A673 (cell line): ENCODE data around the gene TMEM62. TPM values are rescaled to one million over a fixed set of nuclear protein-coding genes. Genes with fewer than 3 reads are reported as not detected.

Experiments used
- BruUV-seq: library from RNA; stranded (reverse); fragments of 400-500 nt; replicated peaks from 2 replicates; lab custom pipeline; 2021; lab: Mats Ljungman, UMichigan
- CTCF ChIA-PET: fragments of 300-600 bp; sonication (Branson Sonifier 250); formaldehyde crosslinking; loops from one replicate; lab custom pipeline; 2022; ENCODE audit warnings: antibody characterized with exemption; lab: Charles Lee
- POLR2A ChIA-PET: fragments of 300-600 bp; sonication (Branson Sonifier 250); formaldehyde crosslinking; loops from one replicate; lab custom pipeline; 2022; ENCODE audit warnings: antibody characterized with exemption; ENCODE audit not compliant: low non-redundant PET; lab: Charles Lee
- DNase-seq: peaks from one replicate; pipeline ENCODE4 v3.0.0-alpha.2; 2015; ENCODE audit warnings: low spot score
- H3K27ac ChIP-seq: fragments of 200-600 bp; sonication (generic); 2 replicates; pipeline ENCODE4 v1.5.1; 2016; ENCODE audit warnings: mixed run types, low read depth, mild to moderate bottlenecking, mixed read lengths, antibody characterized with exemption, low read length; ENCODE audit not compliant: poor library complexity, severe bottlenecking
- H3K27me3 ChIP-seq: fragments of 200-600 bp; sonication (generic); replicated peaks from 2 replicates; pipeline ENCODE4 v1.6.1; 2017; ENCODE audit warnings: mixed run types, low read depth, mild to moderate bottlenecking, mixed read lengths, antibody characterized with exemption, low read length; ENCODE audit not compliant: insufficient read depth, poor library complexity
- H3K36me3 ChIP-seq: fragments of 200-600 bp; sonication (generic); 2 replicates; pipeline ENCODE4 v1.6.1; 2016; ENCODE audit warnings: mixed run types, mild to moderate bottlenecking, mixed read lengths, antibody characterized with exemption, low read length; ENCODE audit not compliant: insufficient read depth, poor library complexity, severe bottlenecking
- H3K4me1 ChIP-seq: fragments of 200-600 bp; sonication (generic); 2 replicates; pipeline ENCODE4 v1.6.1; 2017; ENCODE audit warnings: mixed run types, mild to moderate bottlenecking, mixed read lengths, antibody characterized with exemption, low read length; ENCODE audit not compliant: insufficient read depth, poor library complexity, severe bottlenecking
- H3K4me3 ChIP-seq: fragments of 200-600 bp; sonication (generic); 2 replicates; pipeline ENCODE4 v1.5.1; 2016; ENCODE audit warnings: low read depth, mixed run types, mild to moderate bottlenecking, mixed read lengths, low read length; ENCODE audit not compliant: poor library complexity, severe bottlenecking
- H3K9me3 ChIP-seq: fragments of 200-600 bp; sonication (generic); 2 replicates; pipeline ENCODE4 v1.6.1; 2016; ENCODE audit warnings: mixed run types, low read depth, mild to moderate bottlenecking, mixed read lengths, antibody characterized with exemption, low read length; ENCODE audit not compliant: poor library complexity, severe bottlenecking
- CTCF ChIP-seq: fragments of 300-800, 200-600 bp; sonication (generic); conservative IDR thresholded peaks from 2 replicates; pipeline ENCODE4 v1.5.1; 2017; ENCODE audit warnings: low read depth, mild to moderate bottlenecking, antibody characterized with exemption, low read length, moderate library complexity, mixed read lengths
- EZH2 ChIP-seq: fragments of 200-600 bp; sonication (generic); IDR thresholded peaks from 2 replicates; pipeline ENCODE4 v1.6.1; 2017; ENCODE audit warnings: borderline replicate concordance, low read depth, mild to moderate bottlenecking, mixed read lengths, antibody characterized with exemption, low read length; ENCODE audit not compliant: poor library complexity, severe bottlenecking
- intact Hi-C: fragments of 100-400 bp; cut with micrococcal nuclease; formaldehyde crosslinking; loops from one replicate; pipeline ENCODE4 v1.10.0; 2022; ENCODE audit not compliant: unreplicated experiment
- total RNA-seq: library from RNA; stranded (reverse); gene quantifications from 2 replicates; pipeline ENCODE4 v1.2.3, GENCODE V29; 2021

Gene TMEM62
- total RNA-seq, 1 experiment from 2014 or later: 5.4 TPM

GRCh38 chr15:43213466-43213865 is 80.1 kb downstream of the TMEM62 start:
- intact Hi-C loops: no loop called here
- TF ChIP-seq CTCF (no peak), EZH2 (no peak)
- H3K27ac ChIP-seq: no peak overlapping the region
- H3K4me3 ChIP-seq: no peak overlapping the region
- no peaks in the 10 kb centered on the region for H3K9me3 ChIP-seq
- no TSS peak for BruUV-seq
- no peak for DNase-seq
- no peaks in the 10 kb centered on the region for H3K27me3 ChIP-seq
- H3K36me3 ChIP-seq: no peaks in the 10 kb centered on the region
- ChIA-PET POLR2A (no interaction called here), CTCF (interaction anchor here (0.6 to 1.1 kb wide), 2 partner anchors 9 to 43 kb away, joined by 4 to 5 read pairs; no protein-coding TSS in a partner anchor)
- H3K4me1 ChIP-seq: no peaks in the 10 kb centered on the region

GRCh38 chr15:43214169-43214568 is 80.8 kb downstream of the TMEM62 start:
- Histone ChIP-seq H3K4me3 (no peak overlapping the region), H3K9me3 (no peaks in the 10 kb centered on the region), H3K27me3 (no peaks in the 10 kb centered on the region), H3K27ac (no peak overlapping the region), H3K4me1 (no peaks in the 10 kb centered on the region), H3K36me3 (no peaks in the 10 kb centered on the region)
- no peak for DNase-seq
- no TSS peak for BruUV-seq
- intact Hi-C loops: no loop called here
- TF ChIP-seq EZH2: no peak
- TF ChIP-seq CTCF: no peak
- POLR2A ChIA-PET: no interaction called here
- CTCF ChIA-PET: interaction anchor here (0.6 kb wide), 1 partner anchor 43 kb away, joined by 5 read pairs; no protein-coding TSS in a partner anchor

GRCh38 chr15:43214592-43215295 is 81.4 kb downstream of the TMEM62 start:
- intact Hi-C loops: no loop called here
- no peaks in the 10 kb centered on the region for H3K9me3 ChIP-seq
- H3K27ac ChIP-seq: no peak overlapping the region
- no peak for TF ChIP-seq CTCF
- no peak for TF ChIP-seq EZH2
- CTCF ChIA-PET: no interaction called here
- H3K4me1 ChIP-seq: no peaks in the 10 kb centered on the region
- POLR2A ChIA-PET: no interaction called here
- no peaks in the 10 kb centered on the region for H3K36me3 ChIP-seq
- no peaks in the 10 kb centered on the region for H3K27me3 ChIP-seq
- H3K4me3 ChIP-seq: no peak overlapping the region
- no TSS peak for BruUV-seq
- DNase-seq: no peak
